Body of pancreas (tissue), 4 donors: ENCODE measurements around the gene GNAZ.

Experiments
- POLR2A ChIP-seq, 3 donors: fragments of 450-650 bp; IDR thresholded peaks; one replicate each; pipeline ENCODE4 v1.6.1; 2016; ENCODE audit warnings: antibody characterized with exemption in 3 of 3, mild to moderate bottlenecking in 2 of 3
- TF ChIP-seq, protein P1 (sequence below), 7 experiments: fragments of 450-650 bp in 4 of 7; fragments of 200-600 bp in 3 of 7; sonication (generic) in 3 of 7; IDR thresholded peaks; one replicate each; pipeline ENCODE4 v1.5.1; 2016 to 2019; ENCODE audit warnings: antibody characterized with exemption in 7 of 7

DNA sequence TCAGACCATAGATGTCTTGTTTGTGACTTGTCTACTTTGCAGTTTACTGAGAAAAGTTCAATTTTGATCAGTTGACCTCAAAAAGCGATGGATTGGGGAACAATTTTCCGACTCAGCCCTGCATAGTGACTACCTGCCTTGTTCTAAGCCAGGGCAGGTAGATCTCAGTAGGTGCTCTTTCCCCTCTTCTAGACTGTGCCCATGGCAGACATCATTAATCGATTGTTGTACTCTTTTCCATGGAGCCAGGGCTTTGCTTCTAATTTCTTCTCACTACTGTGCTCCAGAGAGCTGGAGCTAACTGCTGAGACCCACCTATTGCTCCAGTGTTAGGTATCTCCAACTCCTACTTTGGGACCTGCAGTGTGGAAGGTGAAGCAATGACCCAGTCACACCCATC is 84.8 kb downstream of the GNAZ start:
- no peak for TF ChIP-seq POLR2A (IDR thresholded peaks at IDR 0.05)
- TF ChIP-seq, protein P1, sequence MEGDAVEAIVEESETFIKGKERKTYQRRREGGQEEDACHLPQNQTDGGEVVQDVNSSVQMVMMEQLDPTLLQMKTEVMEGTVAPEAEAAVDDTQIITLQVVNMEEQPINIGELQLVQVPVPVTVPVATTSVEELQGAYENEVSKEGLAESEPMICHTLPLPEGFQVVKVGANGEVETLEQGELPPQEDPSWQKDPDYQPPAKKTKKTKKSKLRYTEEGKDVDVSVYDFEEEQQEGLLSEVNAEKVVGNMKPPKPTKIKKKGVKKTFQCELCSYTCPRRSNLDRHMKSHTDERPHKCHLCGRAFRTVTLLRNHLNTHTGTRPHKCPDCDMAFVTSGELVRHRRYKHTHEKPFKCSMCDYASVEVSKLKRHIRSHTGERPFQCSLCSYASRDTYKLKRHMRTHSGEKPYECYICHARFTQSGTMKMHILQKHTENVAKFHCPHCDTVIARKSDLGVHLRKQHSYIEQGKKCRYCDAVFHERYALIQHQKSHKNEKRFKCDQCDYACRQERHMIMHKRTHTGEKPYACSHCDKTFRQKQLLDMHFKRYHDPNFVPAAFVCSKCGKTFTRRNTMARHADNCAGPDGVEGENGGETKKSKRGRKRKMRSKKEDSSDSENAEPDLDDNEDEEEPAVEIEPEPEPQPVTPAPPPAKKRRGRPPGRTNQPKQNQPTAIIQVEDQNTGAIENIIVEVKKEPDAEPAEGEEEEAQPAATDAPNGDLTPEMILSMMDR (IDR thresholded peaks at IDR 0.05) = no peak
